ENCODE data around the gene DOCK7. TPM values are rescaled to one million over a fixed set of nuclear protein-coding genes. Genes with fewer than 3 reads are reported as not detected.
A peak's percentile ranks its signal among the peaks of the same experiment; 100 is the strongest.
"Not testable (repeated sequence)": the region's sequence is repeated elsewhere in the genome, so short reads cannot be mapped to it uniquely, and the experiment has no call there.

The DOCK7 gene
- total RNA-seq, 1 donor from 2014 or later: 73.1 TPM

GRCh38 chr1:62585469-62586155 lies 102.6 kb downstream of the DOCK7 start:
- no peak for TF ChIP-seq CTCF (IDR thresholded peaks at IDR 0.05; ENCODE audit: unreplicated experiment)
- no peaks in the 10 kb centered on the region for H3K27me3 Mint-ChIP-seq
- no peak overlapping the region for H3K4me3 Mint-ChIP-seq (ENCODE audit: low read depth)
- H3K27ac Mint-ChIP-seq: no peak overlapping the region
- no peaks in the 10 kb centered on the region for H3K9me3 Mint-ChIP-seq (ENCODE audit: low read depth)
- DNase-seq (ENCODE audit: low spot score, unreplicated experiment): no peak
- H3K36me3 Mint-ChIP-seq (ENCODE audit: insufficient read depth): peaks cover 33% of the 10 kb centered on the region
- H3K4me1 Mint-ChIP-seq (ENCODE audit: low read depth): peaks cover 16% of the 10 kb centered on the region

DNA sequence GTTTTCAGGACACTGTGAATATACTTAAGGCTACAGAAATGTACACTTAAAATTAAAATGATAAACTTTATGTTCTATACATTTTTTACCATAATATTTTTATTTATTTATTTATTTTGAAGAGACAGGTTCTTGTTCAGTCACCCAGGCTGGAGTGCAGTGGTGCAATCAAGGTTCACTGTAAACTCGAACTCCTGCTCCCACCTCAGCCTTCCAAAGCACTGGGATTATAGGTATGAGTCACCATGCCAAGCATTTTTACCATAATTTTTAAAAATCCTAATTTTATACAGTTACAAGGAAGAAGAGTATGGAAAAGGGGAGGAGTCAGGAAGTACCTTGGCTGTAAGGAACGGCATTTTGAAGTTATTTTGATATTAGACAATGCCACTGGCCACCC lies 114.5 kb downstream of the DOCK7 start:
- Mint-ChIP-seq H3K27ac (no peak overlapping the region), H3K4me1 (ENCODE audit: low read depth) (no peaks in the 10 kb centered on the region), H3K27me3 (no peaks in the 10 kb centered on the region), H3K9me3 (ENCODE audit: low read depth) (peaks cover 22% of the 10 kb centered on the region), H3K4me3 (ENCODE audit: low read depth) (no peak overlapping the region), H3K36me3 (ENCODE audit: insufficient read depth) (peaks cover 49% of the 10 kb centered on the region)
- no peak for TF ChIP-seq CTCF (IDR thresholded peaks at IDR 0.05; ENCODE audit: unreplicated experiment)
- DNase-seq (ENCODE audit: low spot score, unreplicated experiment): no peak

DNA sequence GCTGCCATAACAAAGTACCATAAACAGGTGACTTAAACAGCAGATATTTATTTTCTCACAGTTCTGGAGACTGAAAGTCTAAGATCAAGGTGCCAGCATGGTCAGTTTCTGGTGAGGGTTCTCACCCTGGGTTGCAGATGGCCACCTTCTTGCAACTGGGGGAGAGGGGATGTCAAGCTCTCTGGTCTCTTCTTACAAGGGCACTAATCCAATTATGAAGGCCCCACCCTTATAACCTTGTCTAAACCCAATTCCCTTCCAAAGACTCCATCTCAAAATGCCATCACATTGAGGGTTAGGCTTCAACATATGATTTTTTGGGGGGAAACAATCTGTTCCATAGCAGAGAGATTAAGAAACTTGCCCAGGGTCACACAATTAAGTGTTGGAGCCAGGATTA lies 115.7 kb downstream of the DOCK7 start:
- H3K9me3 Mint-ChIP-seq (ENCODE audit: low read depth): peaks cover 26% of the 10 kb centered on the region
- no peak overlapping the region for H3K4me3 Mint-ChIP-seq (ENCODE audit: low read depth)
- H3K27me3 Mint-ChIP-seq: no peaks in the 10 kb centered on the region
- H3K36me3 Mint-ChIP-seq (ENCODE audit: insufficient read depth): peaks cover 55% of the 10 kb centered on the region
- TF ChIP-seq CTCF (IDR thresholded peaks at IDR 0.05; ENCODE audit: unreplicated experiment): no peak
- no peaks in the 10 kb centered on the region for H3K4me1 Mint-ChIP-seq (ENCODE audit: low read depth)
- no peak for DNase-seq (ENCODE audit: low spot score, unreplicated experiment)
- H3K27ac Mint-ChIP-seq: no peak overlapping the region

DNA sequence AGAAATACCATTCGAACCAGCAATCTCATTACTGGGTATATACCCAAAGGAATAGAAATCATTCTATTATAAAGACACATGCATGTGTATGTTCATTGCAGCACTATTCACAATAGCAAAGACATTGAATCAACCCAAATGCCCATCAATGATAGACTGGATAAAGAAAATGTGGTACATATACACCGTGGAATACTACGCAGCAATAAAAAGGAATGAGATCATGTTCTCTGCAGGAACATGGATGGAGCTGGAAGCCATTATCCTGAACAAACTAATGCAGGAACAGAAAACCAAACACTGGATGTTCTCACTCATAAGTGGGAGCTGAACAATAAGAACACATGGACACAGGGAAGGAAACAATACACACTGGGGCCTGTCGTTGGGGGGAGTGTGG lies 116.7 kb downstream of the DOCK7 start:
- DNase-seq (ENCODE audit: low spot score, unreplicated experiment); H3K27me3 Mint-ChIP-seq; H3K4me3 Mint-ChIP-seq (ENCODE audit: low read depth); H3K27ac Mint-ChIP-seq; H3K4me1 Mint-ChIP-seq (ENCODE audit: low read depth): not testable (repeated sequence)
- H3K9me3 Mint-ChIP-seq (ENCODE audit: low read depth): peaks cover 26% of the 10 kb centered on the region
- peaks cover 63% of the 10 kb centered on the region for H3K36me3 Mint-ChIP-seq (ENCODE audit: insufficient read depth)

- not testable (repeated sequence) for DNase-seq (ENCODE audit: low spot score, unreplicated experiment); H3K4me3 Mint-ChIP-seq (ENCODE audit: low read depth); H3K4me1 Mint-ChIP-seq (ENCODE audit: low read depth); H3K27me3 Mint-ChIP-seq
- Mint-ChIP-seq H3K9me3 (ENCODE audit: low read depth) (peaks cover 42% of the 10 kb centered on the region), H3K27ac (peak overlapping the region; percentile 24), H3K36me3 (ENCODE audit: insufficient read depth) (peaks cover 75% of the 10 kb centered on the region)
Measured at GRCh38 chr1:62567926-62568325, 120.3 kb downstream of the DOCK7 start.

- not testable (repeated sequence) for H3K4me1 Mint-ChIP-seq (ENCODE audit: low read depth); H3K27ac Mint-ChIP-seq; H3K27me3 Mint-ChIP-seq; DNase-seq (ENCODE audit: low spot score, unreplicated experiment); H3K4me3 Mint-ChIP-seq (ENCODE audit: low read depth)
- Mint-ChIP-seq H3K9me3 (ENCODE audit: low read depth) (peaks cover 40% of the 10 kb centered on the region), H3K36me3 (ENCODE audit: insufficient read depth) (peaks cover 72% of the 10 kb centered on the region)
Measured at GRCh38 chr1:62567182-62567581, 121.0 kb downstream of the DOCK7 start.

DNA sequence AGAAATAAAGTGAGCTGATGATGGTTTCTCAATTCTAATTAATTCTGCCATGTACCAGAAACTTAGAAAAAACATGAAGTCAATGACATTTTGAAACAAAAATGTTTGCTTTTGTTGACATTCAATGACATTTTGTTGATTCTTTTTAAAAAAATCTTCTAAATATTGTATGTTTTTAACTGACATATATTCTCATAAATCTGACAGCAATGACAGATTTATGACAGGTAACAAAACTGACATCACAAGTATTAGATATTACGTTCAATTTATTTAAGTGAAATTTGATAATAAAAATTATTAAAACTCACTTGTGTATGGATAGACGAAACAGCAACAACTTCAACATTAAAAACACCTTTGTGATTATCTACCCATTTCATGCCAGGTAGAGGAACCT lies 126.9 kb downstream of the DOCK7 start:
- H3K4me3 Mint-ChIP-seq (ENCODE audit: low read depth): no peak overlapping the region
- H3K36me3 Mint-ChIP-seq (ENCODE audit: insufficient read depth): peaks cover 44% of the 10 kb centered on the region
- no peak for TF ChIP-seq CTCF (IDR thresholded peaks at IDR 0.05; ENCODE audit: unreplicated experiment)
- no peak overlapping the region for H3K27ac Mint-ChIP-seq
- DNase-seq (ENCODE audit: low spot score, unreplicated experiment): no peak
- peaks cover 17% of the 10 kb centered on the region for H3K9me3 Mint-ChIP-seq (ENCODE audit: low read depth)
- H3K4me1 Mint-ChIP-seq (ENCODE audit: low read depth): peaks cover 7% of the 10 kb centered on the region
- H3K27me3 Mint-ChIP-seq: no peaks in the 10 kb centered on the region
